ENCODE results near the gene IPO11.
"Not testable (repeated sequence)": the region's sequence is repeated elsewhere in the genome, so short reads cannot be mapped to it uniquely, and the experiment has no call there.

Gene IPO11

GRCh38 chr5:62661126-62661525 lies 248.6 kb downstream of the IPO11 start:
- H3K9ac ChIP-seq (ENCODE audit: low read length): no peak overlapping the region
- H3K27me3 ChIP-seq (ENCODE audit: control insufficient read depth, insufficient read depth, low read length): no peaks in the 10 kb centered on the region
- H3K27ac ChIP-seq (ENCODE audit: low read depth, low read length): no peak overlapping the region
- H3K4me3 ChIP-seq (ENCODE audit: low read depth, low read length): no peak overlapping the region
- no peaks in the 10 kb centered on the region for H3K4me1 ChIP-seq (ENCODE audit: control insufficient read depth, insufficient read depth, low read length)
- H3K36me3 ChIP-seq (ENCODE audit: control insufficient read depth, insufficient read depth, low read length): no peaks in the 10 kb centered on the region
- no peaks in the 10 kb centered on the region for H3K9me3 ChIP-seq (ENCODE audit: control insufficient read depth, insufficient read depth, low read depth, low read length)

- Histone ChIP-seq H3K4me3 (ENCODE audit: low read depth, low read length) (no peak overlapping the region), H3K27me3 (ENCODE audit: control insufficient read depth, insufficient read depth, low read length) (no peaks in the 10 kb centered on the region), H3K4me1 (ENCODE audit: control insufficient read depth, insufficient read depth, low read length) (no peaks in the 10 kb centered on the region), H3K27ac (ENCODE audit: low read depth, low read length) (no peak overlapping the region), H3K9ac (ENCODE audit: low read length) (no peak overlapping the region), H3K36me3 (ENCODE audit: control insufficient read depth, insufficient read depth, low read length) (no peaks in the 10 kb centered on the region), H3K9me3 (ENCODE audit: control insufficient read depth, insufficient read depth, low read depth, low read length) (no peaks in the 10 kb centered on the region)
Measured at GRCh38 chr5:62662521-62662920, 250.0 kb downstream of the IPO11 start.

GRCh38 chr5:62671479-62671878 lies 258.9 kb downstream of the IPO11 start:
- no peak overlapping the region for H3K4me3 ChIP-seq (ENCODE audit: low read depth, low read length)
- H3K9ac ChIP-seq (ENCODE audit: low read length): no peak overlapping the region
- no peaks in the 10 kb centered on the region for H3K4me1 ChIP-seq (ENCODE audit: control insufficient read depth, insufficient read depth, low read length)
- no peaks in the 10 kb centered on the region for H3K36me3 ChIP-seq (ENCODE audit: control insufficient read depth, insufficient read depth, low read length)
- no peak overlapping the region for H3K27ac ChIP-seq (ENCODE audit: low read depth, low read length)
- no peaks in the 10 kb centered on the region for H3K27me3 ChIP-seq (ENCODE audit: control insufficient read depth, insufficient read depth, low read length)
- no peaks in the 10 kb centered on the region for H3K9me3 ChIP-seq (ENCODE audit: control insufficient read depth, insufficient read depth, low read depth, low read length)

- not testable (repeated sequence) for H3K4me1 ChIP-seq (ENCODE audit: control insufficient read depth, insufficient read depth, low read length); H3K9ac ChIP-seq (ENCODE audit: low read length); H3K36me3 ChIP-seq (ENCODE audit: control insufficient read depth, insufficient read depth, low read length); H3K4me3 ChIP-seq (ENCODE audit: low read depth, low read length); H3K27me3 ChIP-seq (ENCODE audit: control insufficient read depth, insufficient read depth, low read length); H3K27ac ChIP-seq (ENCODE audit: low read depth, low read length)
- peaks cover 20% of the 10 kb centered on the region for H3K9me3 ChIP-seq (ENCODE audit: control insufficient read depth, insufficient read depth, low read depth, low read length)
Measured at GRCh38 chr5:62676596-62676995, 264.0 kb downstream of the IPO11 start.
